Fibroblast of mammary gland (primary cell): Measurements from ENCODE around the gene TRIM41.

ENCODE experiments used
- DNase-seq: peaks from one replicate; pipeline ENCODE4 v3.0.0-alpha.2; 2010; ENCODE audit warnings: low read depth
- H3K4me3 ChIP-seq: 2 replicates; pipeline ENCODE4 v1.5.1; 2011; ENCODE audit warnings: low read depth, mild to moderate bottlenecking, low read length, moderate library complexity; ENCODE audit not compliant: control insufficient read depth
- TF ChIP-seq, protein P1 (sequence below): conservative IDR thresholded peaks from 2 replicates; pipeline ENCODE4 v1.5.1; 2011; ENCODE audit warnings: low read depth, low read length, inconsistent platforms; ENCODE audit not compliant: control insufficient read depth, insufficient read depth

Gene TRIM41

GRCh38 chr5:181184845-181185216, 38.2 kb upstream of the TRIM41 start:
- TF ChIP-seq, protein P1, sequence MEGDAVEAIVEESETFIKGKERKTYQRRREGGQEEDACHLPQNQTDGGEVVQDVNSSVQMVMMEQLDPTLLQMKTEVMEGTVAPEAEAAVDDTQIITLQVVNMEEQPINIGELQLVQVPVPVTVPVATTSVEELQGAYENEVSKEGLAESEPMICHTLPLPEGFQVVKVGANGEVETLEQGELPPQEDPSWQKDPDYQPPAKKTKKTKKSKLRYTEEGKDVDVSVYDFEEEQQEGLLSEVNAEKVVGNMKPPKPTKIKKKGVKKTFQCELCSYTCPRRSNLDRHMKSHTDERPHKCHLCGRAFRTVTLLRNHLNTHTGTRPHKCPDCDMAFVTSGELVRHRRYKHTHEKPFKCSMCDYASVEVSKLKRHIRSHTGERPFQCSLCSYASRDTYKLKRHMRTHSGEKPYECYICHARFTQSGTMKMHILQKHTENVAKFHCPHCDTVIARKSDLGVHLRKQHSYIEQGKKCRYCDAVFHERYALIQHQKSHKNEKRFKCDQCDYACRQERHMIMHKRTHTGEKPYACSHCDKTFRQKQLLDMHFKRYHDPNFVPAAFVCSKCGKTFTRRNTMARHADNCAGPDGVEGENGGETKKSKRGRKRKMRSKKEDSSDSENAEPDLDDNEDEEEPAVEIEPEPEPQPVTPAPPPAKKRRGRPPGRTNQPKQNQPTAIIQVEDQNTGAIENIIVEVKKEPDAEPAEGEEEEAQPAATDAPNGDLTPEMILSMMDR, result no peak
- H3K4me3 ChIP-seq, result peak overlapping the region; percentile 14
- DNase-seq, result no peak

GRCh38 chr5:181185560-181185959, 37.5 kb upstream of the TRIM41 start:
- H3K4me3 ChIP-seq, result no peak overlapping the region
- TF ChIP-seq, protein P1, result no peak
- no peak for DNase-seq

- TF ChIP-seq, protein P1, result no peak
- H3K4me3 ChIP-seq, result no peak overlapping the region
- no peak for DNase-seq
Measured at GRCh38 chr5:181186022-181186421, 37.1 kb upstream of the TRIM41 start.

DNA sequence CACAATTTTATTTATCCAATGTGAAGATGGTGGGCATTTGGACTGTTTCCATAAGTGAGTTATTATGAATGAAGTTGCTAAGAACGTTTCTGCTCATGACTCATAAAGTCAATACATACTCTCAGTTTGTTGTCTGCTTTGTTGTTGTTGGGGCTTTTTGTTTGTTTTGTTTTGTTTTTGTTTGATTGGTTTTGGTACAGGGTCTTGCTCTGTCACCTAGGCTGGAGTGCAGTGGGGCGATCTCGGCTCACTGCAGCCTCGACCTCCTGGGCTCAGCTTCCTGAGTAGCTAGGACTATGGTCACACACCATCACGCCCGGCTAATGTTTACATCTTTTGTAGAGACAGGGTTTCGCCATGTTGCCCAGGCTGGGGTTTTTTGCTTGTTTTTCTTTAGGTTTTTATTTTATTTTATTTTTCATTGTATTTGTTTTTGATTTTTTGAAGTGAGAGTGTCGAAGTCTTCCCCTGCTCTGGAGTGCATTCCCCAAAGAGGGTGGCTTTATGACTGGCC, 36.0 kb upstream of the TRIM41 start:
- H3K4me3 ChIP-seq, result peak overlapping the region; percentile 61
- DNase-seq, result peak; percentile 39
- TF ChIP-seq, protein P1, result no peak

- H3K4me3 ChIP-seq, result peak overlapping the region; percentile 61
- DNase-seq, result peak; percentile 79
- TF ChIP-seq, protein P1, result peak; percentile 34
Measured at GRCh38 chr5:181187500-181188213, 35.4 kb upstream of the TRIM41 start.

DNA sequence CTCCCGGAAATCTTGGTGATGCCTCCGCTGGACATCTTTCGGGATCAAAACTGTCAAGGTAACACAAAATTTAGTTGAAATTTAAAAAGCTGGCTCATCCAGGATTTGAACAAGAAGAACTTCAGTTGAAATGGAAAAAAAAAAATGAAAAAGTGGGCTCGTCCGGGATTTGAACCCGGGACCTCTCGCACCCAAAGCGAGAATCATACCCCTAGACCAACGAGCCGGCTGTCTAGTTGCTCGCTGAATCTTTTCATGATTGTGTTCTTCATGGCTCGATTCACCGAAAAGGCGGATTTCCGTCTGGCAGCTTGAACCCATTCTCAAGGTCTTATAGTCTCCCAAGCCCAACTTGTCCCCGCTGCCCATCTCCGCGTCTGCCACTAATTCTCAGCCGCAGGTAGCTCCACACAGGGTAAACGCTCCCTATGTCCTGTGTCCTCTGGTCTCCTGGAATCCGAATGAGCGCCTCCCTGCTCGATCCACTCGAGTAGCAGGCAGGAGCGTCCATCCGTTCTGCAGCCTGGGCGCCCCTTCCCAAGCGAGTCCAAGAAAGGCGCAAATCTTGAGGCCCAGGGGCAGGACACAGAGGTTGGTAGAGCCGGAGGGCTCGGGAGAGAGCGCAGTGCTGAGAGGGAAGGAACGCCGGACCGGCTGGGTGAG, 34.2 kb upstream of the TRIM41 start:
- TF ChIP-seq, protein P1, result no peak
- peak overlapping the region; percentile 87 for H3K4me3 ChIP-seq
- DNase-seq, result peak; percentile 75
